NOMO-1 treated with dmso at 0.1 percent for 144 hours (cell line): Measurements from ENCODE around the gene GARS1.
"Not testable (repeated sequence)": the region's sequence is repeated elsewhere in the genome, so short reads cannot be mapped to it uniquely, and the experiment has no call there.

Source experiments
- DNase-seq: peaks from one replicate; lab custom pipeline; 2025; ENCODE audit not compliant: unreplicated experiment; lab: John Stamatoyannopoulos, UW

The GARS1 gene

GRCh38 chr7:30618961-30619360, 24.3 kb downstream of the GARS1 start:
- no peak for DNase-seq

DNA sequence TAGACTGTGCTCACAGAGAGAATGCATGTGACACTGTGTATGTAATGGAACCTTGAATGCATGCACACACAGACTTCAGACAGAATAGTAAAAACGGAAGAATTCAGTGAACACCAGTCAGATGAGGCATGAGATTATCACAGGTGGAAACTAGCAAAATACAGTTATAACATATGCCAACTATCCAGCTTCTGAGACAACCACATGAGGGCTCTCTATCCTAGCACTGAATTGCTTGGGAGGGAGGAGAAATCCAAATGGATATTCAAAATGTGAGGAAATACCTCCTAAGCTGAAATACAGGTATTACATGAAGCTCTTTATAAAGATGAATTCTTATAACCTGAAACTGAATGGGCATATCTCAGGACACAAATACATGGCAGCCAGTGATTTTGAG, 30.6 kb downstream of the GARS1 start:
- no peak for DNase-seq

GRCh38 chr7:30627026-30627425, 32.3 kb downstream of the GARS1 start:
- DNase-seq: no peak

- no peak for DNase-seq
Measured at GRCh38 chr7:30630986-30631385, 36.3 kb downstream of the GARS1 start.

DNA sequence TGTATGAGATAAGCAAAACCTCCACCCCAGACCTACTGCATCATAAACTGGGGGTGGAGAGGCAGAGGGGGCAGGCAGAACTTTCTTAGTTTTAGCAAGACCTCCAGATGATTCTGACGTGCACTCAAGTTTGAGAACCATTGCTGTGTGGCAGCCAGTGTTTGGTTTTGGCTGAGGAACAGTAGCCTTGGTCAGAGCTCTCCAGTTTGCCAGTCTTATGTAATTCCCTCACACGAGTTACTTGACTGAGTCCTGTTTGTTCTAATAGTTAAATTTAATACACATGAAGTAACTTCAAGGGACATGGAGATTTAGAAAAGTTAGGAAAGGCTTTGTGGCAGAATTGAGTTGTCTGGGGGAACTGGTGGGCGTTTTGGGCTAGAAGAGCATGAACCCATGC, 38.5 kb downstream of the GARS1 start:
- no peak for DNase-seq

GRCh38 chr7:30634193-30634626, 39.5 kb downstream of the GARS1 start:
- no peak for DNase-seq

DNA sequence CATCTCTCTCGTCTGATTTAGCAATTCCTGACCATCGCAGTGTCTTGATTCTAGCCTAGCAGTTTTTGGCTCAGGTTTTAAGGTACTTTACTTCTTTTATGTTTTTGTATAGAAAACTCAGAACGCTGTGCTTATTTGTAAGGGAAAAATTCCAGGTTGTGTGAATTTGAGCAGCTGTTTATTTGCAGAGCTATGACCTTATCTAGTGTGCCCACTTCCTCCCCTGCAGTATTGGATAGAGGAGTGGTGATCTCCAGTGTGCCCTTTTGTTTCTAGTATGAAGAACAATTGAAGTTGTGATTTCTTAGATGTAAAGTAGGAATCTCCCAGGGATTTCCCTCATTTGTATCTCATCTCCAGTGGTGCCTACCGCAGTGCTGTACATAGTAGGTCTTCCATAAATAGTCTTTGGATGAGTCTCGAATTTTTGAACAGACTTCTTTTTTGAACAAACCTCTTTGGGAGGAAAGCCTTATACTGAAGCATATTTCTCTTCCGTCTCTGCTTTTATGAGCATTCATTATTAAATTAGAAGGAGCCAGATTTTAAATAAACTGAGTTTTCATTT, 40.0 kb downstream of the GARS1 start:
- no peak for DNase-seq

DNA sequence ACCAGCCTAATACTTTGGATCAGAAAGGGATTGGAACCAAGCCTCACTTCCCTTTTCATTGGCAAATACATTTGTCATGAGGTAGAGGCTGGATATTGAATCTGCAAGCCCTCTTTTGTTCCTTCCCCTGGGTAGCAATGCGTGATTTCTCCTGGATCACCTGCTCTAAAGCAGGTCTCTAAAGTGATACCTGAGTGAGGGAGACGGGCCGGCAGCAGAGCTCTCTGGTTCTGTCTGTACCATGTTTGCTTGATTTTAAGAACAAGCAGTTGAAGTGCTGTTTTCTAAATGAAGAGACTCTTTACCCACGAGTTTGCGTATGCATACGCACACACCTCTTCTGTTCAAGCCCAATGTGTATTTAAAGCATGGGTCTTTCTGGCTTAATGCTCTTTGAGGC, 41.1 kb downstream of the GARS1 start:
- DNase-seq: no peak

GRCh38 chr7:30642322-30642721, 47.6 kb downstream of the GARS1 start:
- not testable (repeated sequence) for DNase-seq

DNA sequence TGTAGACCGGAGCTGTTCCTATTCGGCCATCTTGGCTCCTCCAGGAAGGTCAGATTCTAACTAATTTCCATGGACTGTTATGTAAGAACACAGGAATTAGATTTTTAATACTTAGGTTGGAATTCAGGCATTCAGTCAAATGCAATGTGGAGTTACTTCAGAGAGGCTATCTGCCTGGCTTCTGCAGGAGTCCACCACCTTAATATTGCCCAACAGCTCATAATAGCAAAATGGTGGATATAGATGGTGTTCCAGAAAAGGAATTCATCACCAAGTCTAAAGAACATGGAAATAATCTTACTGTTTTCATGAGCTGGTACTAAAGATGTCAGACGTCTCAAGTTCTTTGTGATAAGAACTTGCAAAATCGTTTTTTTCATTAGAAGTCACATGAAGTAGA, 48.1 kb downstream of the GARS1 start:
- no peak for DNase-seq

GRCh38 chr7:30644286-30644955, 49.7 kb downstream of the GARS1 start:
- no peak for DNase-seq

DNA sequence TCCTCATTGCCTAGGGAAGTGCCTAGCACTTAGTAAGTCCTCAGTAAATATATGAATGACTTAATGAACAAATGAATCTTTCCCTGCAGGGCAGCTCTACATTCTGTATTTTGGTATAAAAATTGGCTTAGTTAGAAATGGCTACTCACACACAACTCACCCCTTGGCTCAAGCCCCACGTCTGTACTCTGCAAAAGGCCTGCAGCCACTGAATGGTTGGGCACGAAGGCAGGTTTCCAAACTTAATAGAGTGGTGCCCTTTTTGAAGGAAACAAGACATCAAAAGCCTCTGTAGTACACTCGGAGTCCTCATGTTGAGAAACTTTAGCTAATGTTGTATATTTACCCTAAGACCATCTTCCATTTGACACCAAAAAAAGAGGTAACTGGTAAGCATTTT, 51.0 kb downstream of the GARS1 start:
- no peak for DNase-seq

- no peak for DNase-seq
Measured at GRCh38 chr7:30646154-30646553, 51.5 kb downstream of the GARS1 start.

- no peak for DNase-seq
Measured at GRCh38 chr7:30647589-30648364, 53.1 kb downstream of the GARS1 start.

- DNase-seq: no peak
Measured at GRCh38 chr7:30648744-30649540, 54.3 kb downstream of the GARS1 start.

DNA sequence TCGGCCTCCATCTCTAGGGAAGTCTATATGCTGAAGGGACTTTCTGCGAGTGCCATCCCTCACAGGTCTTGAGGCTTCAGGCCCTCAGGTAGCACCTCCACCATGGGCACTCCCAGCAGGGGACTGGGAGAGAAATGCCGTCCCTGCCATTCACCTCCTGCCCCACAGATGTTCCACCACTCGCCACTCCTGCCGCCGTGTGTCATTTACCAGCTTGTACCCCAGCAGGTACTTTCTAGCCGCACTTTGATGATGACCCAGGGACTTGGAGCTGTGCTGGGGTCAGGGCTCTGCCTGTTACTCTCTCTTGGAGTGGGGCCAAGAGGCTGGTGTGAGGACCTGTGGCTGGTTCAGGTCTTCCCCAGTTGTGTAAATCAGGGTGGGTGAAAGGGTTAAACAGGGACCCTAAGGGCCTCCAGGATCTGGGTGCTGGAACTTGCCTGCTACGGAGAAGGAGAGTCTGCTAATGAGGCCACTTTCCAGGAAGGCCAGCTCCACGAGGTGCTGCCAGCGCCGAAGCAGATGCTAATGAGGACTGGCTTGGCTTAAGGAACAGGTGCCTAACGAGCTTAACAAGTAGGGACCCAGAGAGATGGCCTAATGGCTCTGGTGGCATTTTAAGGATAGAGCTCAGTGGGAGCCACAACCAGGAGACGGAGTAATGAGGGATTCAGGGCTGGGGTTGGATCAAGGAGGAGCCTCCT, 55.2 kb downstream of the GARS1 start:
- DNase-seq: no peak

DNA sequence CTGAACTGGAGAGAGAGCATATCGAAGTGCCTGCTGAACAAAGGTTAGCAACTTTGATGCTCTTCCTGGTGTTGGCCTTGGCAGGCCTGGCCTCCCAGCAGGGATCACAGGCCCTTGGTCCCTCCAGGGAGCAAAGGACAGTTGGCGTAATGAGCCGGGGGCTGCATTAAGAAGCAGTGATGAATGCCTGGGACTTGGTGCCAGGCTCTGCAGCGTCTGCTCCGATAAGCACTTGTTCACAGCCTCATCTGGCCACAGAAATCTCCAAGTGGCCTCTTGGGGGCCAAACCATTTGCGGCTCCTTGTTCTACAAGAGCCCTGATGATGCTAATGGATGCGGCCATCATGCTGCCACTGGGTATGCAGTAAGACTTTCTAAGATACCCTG, 55.7 kb downstream of the GARS1 start:
- DNase-seq: no peak

DNA sequence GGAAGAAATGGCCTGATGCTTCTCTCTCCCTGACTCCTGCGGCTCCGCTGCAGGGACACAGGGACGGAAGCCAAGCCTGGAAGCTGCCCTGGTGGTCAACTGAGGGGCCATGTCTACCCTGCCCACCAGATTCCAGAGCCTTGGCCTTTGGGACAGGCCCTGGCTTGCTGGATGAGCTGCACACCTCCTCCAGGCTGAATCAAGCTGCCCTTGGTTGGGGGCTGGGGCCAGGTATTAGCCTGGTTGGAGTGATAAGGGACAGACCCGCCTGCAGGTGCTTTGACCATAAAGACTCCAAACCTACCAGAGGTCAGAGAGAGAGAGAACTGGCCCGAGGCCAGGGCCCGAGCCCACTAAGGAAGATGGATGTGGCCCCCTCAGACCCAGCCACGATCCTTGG, 57.5 kb downstream of the GARS1 start:
- no peak for DNase-seq

GRCh38 chr7:30652698-30653641, 58.3 kb downstream of the GARS1 start:
- no peak for DNase-seq
